Ishikawa (cell line): Measurements from ENCODE around the gene GGACT.

Source experiments
- CREB1 ChIP-seq: IDR thresholded peaks from 2 replicates; pipeline ENCODE4 v1.6.1; 2012; ENCODE audit warnings: low read depth
- REST ChIP-seq: IDR thresholded peaks from 2 replicates; pipeline ENCODE4 v1.6.1; 2012; ENCODE audit warnings: low read depth, mild to moderate bottlenecking

DNA sequence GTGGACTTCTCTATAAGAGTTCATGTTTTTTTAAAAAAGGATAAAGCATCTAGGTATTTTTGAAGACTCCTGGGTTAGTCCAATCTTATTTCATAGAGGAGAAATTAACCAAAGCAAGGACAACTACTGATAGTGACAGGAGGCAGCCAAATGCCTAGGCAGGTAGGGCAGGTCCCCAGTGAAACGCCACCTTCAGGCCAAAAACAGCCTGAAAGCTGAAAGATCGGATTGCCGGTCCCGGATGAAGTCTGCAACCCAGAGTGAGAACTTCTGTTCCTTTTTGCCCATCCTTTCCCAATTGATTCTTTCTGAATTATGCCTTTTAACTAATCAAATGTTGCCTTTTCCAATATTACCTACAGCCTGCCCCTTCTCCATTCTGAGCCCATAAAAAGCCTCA, 6.1 kb upstream of the GGACT start:
- TF ChIP-seq REST: no peak
- no peak for TF ChIP-seq CREB1
